ENCODE data around the gene ANKRD29.

The ANKRD29 gene, protein sequence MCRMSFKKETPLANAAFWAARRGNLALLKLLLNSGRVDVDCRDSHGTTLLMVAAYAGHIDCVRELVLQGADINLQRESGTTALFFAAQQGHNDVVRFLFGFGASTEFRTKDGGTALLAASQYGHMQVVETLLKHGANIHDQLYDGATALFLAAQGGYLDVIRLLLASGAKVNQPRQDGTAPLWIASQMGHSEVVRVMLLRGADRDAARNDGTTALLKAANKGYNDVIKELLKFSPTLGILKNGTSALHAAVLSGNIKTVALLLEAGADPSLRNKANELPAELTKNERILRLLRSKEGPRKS

GRCh38 chr18:23662309-23663263 lies at the start of gene ANKRD29:
Gene ANKRD29, minus strand, starts transcription at chr18:23662911. Its CDS starts 181 bp downstream, at chr18:23662730.
- no peak for DNase-seq

DNA sequence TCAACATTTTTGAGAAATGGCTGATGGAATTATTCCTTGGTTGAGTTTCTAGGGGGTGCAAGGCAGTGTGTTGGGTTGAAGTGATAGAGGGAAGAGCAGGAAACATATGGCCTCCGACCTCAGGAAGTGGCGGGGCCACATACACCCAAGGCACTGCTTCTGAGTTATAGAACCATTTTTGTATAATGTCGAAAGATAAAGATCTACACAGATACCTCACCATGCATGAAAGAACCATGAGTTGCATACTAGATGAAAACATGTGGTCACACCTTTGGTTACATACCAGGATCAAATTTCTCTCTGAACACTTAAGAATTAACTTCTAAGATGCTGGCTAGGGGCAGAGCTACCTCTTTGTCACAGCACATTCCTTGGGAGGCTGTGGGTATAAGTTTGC lies 49.7 kb upstream of the ANKRD29 start:
- DNase-seq, result no peak

GRCh38 chr18:23711426-23711825 lies 48.7 kb upstream of the ANKRD29 start:
- DNase-seq, result no peak

DNA sequence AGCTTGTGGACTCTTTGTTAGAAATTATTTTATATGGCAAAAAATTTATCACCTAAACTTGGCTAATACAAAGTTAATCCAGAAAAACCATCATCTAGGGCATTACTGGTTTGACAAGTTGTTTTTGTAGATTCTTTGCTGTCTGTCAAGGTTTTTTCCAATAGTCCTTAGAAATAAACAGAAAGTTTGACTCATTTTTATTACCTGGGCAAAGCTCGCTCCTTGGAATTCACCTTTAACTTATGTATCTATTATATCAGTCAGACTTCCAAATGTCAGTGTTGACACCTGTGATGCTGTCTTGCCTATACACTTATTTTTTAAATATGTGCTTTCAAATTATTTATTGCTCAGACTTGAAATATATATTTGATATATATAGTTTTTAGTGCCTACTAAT lies 48.2 kb upstream of the ANKRD29 start:
- DNase-seq, result no peak

DNA sequence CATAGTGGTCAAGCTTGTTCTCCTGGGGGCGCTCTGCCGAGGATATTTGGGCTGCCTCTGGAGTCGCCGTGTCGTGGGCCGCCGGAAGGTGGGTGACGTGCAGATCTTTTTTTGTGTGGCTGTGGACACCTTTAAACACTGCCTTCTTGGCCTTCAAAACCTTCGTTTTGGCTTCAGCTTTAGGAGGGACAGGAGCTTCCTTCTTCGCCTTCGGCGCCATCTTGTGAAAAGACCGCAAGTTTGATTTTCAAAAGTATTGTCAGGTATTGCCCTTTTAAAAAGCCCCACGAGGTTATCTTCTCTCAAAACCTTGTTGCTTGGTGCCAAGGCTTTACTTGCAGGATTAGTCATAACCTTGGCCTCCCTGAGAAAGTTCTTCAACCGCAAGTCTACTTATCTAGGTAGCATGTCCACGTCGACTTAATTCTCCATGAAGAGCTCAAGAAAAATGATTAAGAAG lies 47.4 kb upstream of the ANKRD29 start:
- no peak for DNase-seq

DNA sequence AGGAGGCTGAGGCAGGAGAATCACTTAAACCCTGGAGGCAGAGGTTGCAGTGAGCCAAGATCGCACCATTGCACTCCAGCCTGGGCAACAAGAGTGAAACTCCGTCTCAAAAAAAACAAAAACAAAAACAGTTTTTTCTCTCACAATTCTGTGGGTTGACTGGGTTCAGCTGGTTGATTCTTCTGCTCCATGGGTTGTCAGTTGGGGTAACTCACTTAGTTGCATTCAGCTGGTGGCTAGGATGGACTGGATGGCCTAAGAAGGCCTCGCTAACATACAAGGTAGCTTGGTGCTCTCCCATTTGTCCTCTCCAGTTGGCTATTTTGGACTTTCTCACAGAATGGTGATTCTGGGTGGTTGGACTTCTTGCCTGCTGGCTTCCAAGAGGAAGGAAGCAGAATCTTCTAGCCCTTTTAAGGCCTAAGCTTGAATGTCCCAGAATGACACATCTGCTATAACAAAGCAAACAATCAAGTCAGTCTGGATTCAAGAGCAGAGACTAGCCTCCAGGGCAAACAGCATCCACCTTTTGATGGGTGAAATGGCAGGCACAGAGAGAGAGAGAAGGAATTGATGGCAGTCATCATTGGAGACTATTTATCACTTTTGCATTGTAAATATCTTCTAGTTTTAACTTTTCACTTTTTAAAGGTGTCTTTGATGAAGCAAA lies 44.4 kb upstream of the ANKRD29 start:
- no peak for DNase-seq

DNA sequence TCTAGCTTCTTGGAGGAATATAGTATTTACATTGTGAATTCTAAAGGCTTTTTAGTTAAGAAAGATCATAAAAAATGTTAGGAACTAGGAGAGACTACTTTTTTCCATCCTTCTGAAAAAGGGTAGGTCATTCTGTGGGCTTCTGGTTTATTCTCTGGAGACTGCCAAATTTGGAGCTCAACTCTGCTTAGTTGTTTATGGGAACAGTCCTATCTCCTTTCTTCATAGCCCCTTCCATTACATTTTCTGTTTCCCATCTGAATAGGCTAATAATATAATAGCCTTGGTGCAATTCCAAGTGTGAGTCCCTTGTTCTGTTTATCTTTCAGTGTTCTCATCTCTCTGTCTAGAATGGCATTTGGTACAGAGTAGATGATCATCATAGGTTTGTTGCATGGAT lies 42.1 kb upstream of the ANKRD29 start:
- DNase-seq, result no peak

GRCh38 chr18:23703987-23704384 lies 41.3 kb upstream of the ANKRD29 start:
- DNase-seq, result no peak

- no peak for DNase-seq
Measured at GRCh38 chr18:23703057-23703986, 40.6 kb upstream of the ANKRD29 start.

DNA sequence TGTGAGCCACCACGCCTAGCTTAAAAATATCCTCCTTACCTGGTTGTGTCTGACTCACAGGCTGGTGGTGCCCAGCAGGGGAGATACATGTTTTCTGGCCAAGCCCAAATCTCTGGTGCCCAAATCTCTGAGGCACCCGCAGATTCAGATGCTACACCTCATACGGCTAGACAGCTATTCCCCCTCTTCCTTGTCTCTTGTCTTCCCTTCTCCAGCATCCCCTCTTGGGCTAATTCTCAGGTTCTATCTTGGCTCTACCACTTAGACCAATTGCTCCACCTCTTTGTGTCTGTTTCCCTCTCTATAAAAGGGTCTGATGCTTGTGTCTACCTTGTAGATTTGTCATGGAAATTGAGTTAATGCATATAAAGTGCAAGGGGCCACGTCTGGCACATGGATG lies 39.9 kb upstream of the ANKRD29 start:
- no peak for DNase-seq

DNA sequence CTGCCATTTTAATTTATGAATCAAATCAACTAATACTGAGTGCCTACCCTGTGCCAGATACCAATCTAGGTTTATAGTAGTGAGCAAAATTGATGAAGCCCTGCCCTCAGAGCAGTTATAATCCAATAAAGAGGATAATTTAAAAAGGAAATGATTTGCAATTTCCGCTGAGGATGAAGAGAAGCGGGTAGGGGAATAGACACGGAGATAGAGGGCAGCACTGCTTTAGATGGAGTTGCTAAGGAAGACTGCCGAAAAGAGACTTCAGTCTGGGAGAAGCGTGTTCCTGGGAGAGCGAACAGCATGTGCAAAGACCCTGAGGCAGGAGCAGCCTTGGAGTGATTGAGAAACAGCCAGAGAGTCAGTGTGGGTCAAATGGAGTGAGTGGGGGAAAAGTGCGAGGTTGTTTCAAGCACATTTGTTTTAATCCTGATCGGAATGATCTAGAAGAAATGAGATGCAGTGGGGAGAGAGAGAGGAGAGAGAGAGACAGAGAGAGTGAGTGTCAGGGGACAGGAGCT lies 38.9 kb upstream of the ANKRD29 start:
- DNase-seq, result no peak

DNA sequence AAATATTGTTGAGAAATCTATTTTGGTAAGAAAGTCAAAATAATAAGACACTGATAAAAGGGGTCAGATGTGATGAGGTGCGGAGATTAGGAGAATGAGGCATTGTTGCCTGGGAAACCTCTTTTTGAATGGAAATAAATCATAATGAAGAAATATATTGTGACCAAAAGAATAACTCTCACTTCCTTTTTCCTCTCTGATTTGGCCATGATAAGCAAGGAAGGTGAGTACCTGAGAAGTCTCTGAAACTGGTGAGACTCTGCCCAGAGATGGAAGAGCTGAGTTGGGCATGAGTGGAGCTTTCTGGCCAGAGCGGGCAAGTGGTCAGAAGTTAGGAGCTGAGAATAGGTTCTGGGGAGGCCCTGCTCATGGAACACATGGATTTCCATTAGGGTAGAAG lies 38.3 kb upstream of the ANKRD29 start:
- DNase-seq, result no peak

DNA sequence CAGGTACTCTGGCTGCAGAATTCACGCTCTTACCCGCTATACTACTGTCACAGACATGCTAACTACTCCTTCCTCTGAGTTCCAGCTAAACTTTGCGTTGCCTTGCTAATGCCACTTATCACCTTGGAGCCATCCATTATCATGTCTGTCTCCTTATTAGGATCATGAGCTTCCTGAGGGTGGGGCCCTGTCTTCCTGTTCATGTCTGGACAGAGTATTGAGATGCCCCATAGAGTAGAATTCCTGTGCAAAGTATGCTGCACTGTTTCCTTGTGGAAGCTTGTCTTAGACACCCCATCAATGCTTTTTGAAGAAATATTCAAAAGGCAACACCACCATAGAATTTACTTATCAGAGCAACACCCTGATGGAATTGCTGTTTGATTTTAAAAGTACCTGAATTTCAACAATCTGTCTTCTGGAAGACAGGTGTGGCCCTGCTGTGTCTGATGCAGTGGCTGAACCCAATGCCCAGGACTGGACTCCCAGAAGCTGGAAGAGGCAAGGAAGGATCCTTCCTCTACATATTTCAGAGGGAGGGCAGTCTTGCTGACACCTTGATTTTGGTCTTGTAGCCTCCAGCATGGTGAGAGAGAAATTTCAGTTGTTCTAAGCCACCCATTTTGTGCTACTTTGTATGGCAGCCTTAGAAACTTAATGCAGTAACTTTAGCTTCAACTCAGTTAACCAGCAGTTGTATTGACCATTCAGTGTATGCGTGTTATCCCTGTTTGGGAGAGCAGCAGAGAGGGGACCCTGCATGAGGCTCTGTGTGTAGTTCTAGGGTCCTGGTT lies 32.1 kb upstream of the ANKRD29 start:
- DNase-seq, result no peak

DNA sequence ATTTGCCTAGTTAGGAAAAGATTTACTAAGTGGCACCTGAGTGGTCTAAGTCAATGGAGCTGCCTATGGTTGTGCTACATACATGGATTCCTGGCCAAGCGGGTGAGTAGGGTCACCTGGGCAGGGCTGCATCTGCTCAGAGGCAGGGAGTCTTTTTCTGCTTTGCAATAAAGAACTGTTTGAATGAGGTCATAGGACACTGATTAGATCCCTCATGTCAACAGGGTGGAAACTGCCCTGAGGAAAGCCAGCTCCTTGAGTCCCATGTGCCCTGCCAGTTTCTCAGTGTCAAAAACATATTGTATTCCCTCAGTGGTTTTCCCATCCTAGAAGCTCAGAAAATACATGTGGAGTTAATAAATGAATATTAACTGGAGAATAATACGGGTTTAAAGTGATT lies 31.1 kb upstream of the ANKRD29 start:
- no peak for DNase-seq

GRCh38 chr18:23690505-23691068 lies 27.9 kb upstream of the ANKRD29 start:
- no peak for DNase-seq

DNA sequence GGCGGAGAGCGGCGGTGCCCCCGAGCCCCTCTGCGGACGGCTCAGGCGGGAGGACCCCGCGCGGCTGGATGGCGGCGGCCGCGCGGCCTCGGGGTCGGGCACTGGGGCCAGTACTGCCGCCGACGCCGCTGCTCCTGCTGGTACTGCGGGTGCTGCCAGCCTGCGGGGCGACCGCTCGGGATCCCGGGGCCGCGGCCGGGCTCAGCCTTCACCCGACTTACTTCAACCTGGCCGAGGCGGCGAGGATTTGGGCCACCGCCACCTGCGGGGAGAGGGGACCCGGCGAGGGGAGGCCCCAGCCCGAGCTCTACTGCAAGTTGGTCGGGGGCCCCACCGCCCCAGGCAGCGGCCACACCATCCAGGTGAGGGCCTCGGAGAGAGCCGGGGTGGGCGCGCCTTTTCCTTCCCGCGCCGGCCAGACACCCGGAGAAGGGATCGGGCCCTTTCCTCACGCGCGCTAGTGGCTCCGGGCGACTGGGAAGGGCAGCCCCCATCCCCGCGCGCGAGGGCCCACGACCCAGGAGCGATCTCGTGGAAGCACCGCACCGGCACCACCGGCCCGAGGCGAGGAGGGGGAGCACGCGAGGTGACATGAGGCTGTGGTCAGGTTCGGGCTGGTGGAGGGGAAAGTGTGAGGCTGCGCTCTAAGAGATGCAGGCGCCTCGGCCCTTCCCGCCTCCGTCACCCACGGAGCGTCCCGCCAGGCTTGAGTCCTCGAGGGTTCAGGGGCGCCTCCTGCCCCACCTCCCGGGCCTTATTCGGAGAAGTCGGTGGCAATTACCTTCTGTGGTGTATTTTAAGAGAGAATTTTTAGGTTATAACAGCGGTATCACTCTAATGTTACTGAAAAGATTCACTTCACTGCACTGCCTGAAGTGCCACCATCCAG lies 27.1 kb upstream of the ANKRD29 start:
- DNase-seq, result no peak

DNA sequence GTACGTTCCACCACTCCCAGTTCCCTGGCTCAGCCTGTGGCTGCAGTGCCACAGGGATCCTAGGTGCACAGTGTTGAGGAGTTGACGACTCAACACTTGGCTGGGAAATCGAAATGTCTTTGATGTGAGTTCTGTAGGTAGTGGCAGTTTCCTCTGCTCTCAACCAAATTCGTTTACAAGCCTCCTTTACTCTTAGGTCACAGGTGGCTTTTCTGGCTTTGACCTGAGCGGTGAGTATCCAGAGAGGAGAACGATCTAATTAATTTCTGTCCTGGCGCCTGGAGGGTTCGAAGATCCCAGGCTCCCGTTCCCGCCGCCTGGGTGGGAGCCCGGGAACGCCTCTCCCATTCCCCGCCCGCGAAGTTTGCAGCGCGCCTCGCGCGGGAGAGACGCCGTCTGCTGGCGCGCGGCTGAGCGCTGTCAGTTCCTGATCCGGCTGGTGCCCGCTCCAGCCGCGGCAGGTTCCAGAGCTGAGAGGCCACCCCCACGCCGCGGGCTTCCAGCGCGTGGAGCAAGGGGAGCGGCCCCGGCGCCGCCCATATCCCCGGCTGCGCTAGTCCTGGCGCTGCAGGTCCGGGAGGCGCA lies 26.4 kb upstream of the ANKRD29 start, which contains the start of gene LAMA3:
TSS of gene LAMA3 (plus strand) at position 423 of the 585 bp plus-strand sequence. CDS start 231 bp downstream, outside the sequence.
- DNase-seq, result no peak

- no peak for DNase-seq
Measured at GRCh38 chr18:23688528-23688927, 25.8 kb upstream of the ANKRD29 start.

DNA sequence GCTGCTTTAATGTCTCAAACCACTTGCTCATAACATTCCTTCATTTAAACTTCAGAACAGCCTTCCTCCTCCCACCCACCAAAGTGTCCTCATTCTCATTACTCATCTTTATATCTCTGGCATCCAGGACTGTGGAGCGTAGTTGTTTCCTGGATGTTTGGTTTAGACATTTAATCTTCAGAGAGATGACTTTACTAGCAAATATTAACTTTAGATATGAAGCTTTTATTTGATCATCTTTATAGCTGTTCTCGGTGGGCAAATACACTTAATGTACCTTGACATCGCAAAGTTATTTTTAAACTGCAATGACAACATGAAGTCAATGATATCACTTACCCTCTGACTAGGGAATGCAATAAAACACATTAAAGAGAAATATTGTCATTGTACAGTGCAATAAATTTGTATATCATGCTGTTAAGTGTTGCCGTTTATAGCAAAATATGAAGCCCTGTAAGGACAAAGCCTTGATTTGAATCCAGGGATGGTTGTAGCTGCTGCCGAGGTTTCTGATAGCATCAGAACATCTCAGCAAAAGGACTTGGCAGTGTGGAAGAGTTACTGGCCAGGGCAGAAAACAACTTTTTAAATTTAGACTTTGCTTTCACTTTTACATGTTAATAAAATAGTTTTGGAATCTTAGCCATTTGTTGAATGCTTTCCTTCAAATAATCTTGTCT lies 21.9 kb upstream of the ANKRD29 start:
- DNase-seq, result no peak
